Motor neuron (in vitro differentiated cells): Measurements from ENCODE around the gene KMT5C. TPM values are rescaled to one million over a fixed set of nuclear protein-coding genes. Genes with fewer than 3 reads are reported as not detected.

Source experiments
- ATAC-seq, 8 experiments: fragments of 200-7000 bp; cut with Tn5 transposase; replicated peaks in 6 of 8; 2 replicates each; pipeline ENCODE4 v1.8.0; 2021; ENCODE audit warnings: mild to moderate bottlenecking in 8 of 8, moderate library complexity in 8 of 8
- H3K27ac ChIP-seq, 2 donors: fragments of 250-450 bp; sonication (Bioruptor Pico); 2 replicates each; pipeline ENCODE4 v1.9.0; 2021; ENCODE audit warnings: antibody characterized with exemption in 2 of 2, mild to moderate bottlenecking in 2 of 2, moderate library complexity in 1 of 2
- H3K4me1 ChIP-seq, 2 donors: fragments of 250-450 bp; sonication (Bioruptor Pico); replicated peaks in 1 of 2; 2 replicates each; pipeline ENCODE4 v1.6.1; 2021; ENCODE audit warnings: antibody characterized with exemption in 2 of 2, mild to moderate bottlenecking in 2 of 2, moderate library complexity in 1 of 2
- H3K4me3 ChIP-seq, 5 donors: fragments of 250-450 bp; sonication (Bioruptor Pico); 2 replicates each; pipeline ENCODE4 v1.9.0; 2021; ENCODE audit warnings: antibody characterized with exemption in 5 of 5, mild to moderate bottlenecking in 5 of 5, moderate library complexity in 4 of 5
- WGBS, 10 experiments: fragments of 450-650 bp; shearing (Covaris generic); methylation state at CpG; one replicate each; pipeline ENCODE4 v1.0.0; 2022; 5-methylcytosine and 5-hydroxymethylcytosine counted together
- in situ Hi-C, 9 experiments: fragments of 400-800 bp; cut with MboI; loops; one replicate each; pipeline ENCODE4 v1.15.0; 2021; ENCODE audit warnings: low sequenced_read_pairs in 9 of 9, low pct_unique_long_range_greater_than_20kb in 2 of 9; ENCODE audit not compliant: unreplicated experiment in 9 of 9
- total RNA-seq, 8 experiments: library from RNA; unstranded; fragments of 300-600 nt; gene quantifications; 2 replicates each; pipeline versions ENCODE4 v1.2.3 to v1.2.4, GENCODE V29; 2022

Gene KMT5C
- total RNA-seq, 8 experiments from 2014 or later, result 8.4 to 25.1 (median 20.9) TPM

DNA sequence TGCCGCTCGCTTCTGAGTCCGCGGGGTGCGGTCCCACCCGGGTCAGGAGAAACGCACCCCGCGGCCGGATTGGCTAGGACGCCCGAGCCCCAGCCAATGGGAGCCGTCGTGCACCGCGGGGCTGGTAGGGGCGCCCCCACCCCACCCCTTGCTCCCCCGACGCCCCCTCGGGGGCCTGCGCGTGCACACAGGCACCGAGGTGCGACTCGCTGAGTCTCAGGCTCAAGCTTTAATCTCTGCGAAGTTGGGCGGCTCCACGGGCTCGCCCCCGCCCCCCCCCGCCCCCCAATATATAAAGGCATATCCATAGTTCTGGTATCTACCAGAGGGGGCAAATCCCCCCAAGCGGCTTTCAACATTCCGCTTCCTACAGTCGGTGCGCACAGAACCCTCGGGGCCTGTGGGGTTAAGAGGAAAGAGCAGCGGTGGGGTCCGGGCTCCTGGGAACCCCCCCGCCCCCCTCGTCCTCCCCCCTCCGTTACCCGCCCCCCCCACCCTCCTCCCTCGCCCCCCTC lies 15.1 kb downstream of the KMT5C start, which contains the start of gene COX6B2:
Gene COX6B2, minus strand, starts transcription at position 22 of the 515 bp plus-strand sequence. CDS start 198 bp downstream, outside the sequence.
- in situ Hi-C loops, result no loop called here
- H3K27ac ChIP-seq, result no peak within 1 kb of the TSS
- ATAC-seq, result peak in 7 of 8 experiments; percentile 5 to 41 (median 13)
- H3K4me1 ChIP-seq, result peaks cover 7 to 14% of the 10 kb centered on the region in 2 donors
- peak within 1 kb of the TSS; percentile 28 to 46 (median 38) for H3K4me3 ChIP-seq
- no CpG with 5 or more reads among the region's 43 CpGs for WGBS, 10 experiments

DNA sequence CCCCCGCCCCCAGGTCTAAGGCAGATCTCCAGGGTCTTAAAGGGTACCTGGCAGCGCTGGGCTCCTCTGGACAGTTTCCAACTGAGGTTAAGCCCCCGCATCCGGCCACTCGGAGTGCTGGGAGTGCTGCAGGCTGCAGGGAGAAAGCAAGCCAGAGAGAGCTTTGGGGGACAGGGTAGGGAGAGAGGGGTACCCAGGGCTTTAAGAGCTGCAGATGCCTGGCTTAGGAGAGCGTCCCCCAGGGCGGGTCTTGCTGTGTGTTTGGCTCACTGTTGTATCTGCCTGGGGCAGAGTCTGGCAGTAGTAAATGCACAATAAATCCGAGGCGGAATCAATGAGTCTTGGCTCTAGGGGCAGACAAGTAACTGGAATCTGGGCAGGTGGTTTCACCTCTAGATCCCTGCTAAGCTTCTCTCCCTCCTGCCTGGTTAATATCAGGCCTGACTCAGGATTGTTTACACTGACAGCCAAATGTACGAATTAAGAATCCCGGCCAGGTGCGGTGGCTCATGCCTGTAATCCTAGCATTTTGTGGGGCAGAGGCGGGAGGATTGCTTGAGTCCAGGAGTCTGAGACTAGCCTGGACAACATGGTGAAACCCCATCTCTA lies 15.6 kb downstream of the KMT5C start:
- in situ Hi-C loops, result no loop called here
- ATAC-seq, result no peak
- Histone ChIP-seq H3K27ac (no peak overlapping the region), H3K4me1 (peaks cover 7 to 14% of the 10 kb centered on the region in 2 donors), H3K4me3 (no peak overlapping the region)
- WGBS, 10 experiments, result 0 to 87% (median 40%) methylated on average over 1 to 6 of the region's 13 CpGs; no CpG with 5 or more reads in 3 of the 10 experiments

DNA sequence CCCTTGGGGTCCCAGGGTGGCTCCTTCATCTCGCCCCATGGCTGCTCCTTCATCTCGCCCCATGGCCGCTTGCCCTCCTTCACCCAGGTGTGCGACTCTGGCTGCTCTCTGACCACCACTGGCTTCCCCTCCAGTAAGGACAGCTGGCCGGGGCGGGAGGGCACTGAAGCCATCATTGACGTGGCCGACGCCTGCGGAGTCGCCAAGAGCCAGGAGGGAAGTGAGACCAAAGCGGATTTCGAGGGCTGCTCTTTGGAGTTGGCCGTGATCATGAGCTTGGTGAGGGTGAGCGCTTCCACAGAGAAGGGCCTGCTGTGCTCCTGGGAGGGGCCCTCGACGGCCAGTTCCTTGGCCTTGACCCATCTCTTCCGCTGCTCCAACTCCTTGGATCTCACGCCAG lies 18.8 kb downstream of the KMT5C start:
- ATAC-seq, result no peak
- in situ Hi-C loops, result no loop called here
- Histone ChIP-seq H3K27ac (no peak overlapping the region), H3K4me1 (peaks cover 10 to 20% of the 10 kb centered on the region in 2 donors), H3K4me3 (no peak overlapping the region)
- 59 to 86% (median 80%) methylated on average over 2 to 10 of the region's 19 CpGs; no CpG with 5 or more reads in 7 of the 10 experiments for WGBS, 10 experiments

DNA sequence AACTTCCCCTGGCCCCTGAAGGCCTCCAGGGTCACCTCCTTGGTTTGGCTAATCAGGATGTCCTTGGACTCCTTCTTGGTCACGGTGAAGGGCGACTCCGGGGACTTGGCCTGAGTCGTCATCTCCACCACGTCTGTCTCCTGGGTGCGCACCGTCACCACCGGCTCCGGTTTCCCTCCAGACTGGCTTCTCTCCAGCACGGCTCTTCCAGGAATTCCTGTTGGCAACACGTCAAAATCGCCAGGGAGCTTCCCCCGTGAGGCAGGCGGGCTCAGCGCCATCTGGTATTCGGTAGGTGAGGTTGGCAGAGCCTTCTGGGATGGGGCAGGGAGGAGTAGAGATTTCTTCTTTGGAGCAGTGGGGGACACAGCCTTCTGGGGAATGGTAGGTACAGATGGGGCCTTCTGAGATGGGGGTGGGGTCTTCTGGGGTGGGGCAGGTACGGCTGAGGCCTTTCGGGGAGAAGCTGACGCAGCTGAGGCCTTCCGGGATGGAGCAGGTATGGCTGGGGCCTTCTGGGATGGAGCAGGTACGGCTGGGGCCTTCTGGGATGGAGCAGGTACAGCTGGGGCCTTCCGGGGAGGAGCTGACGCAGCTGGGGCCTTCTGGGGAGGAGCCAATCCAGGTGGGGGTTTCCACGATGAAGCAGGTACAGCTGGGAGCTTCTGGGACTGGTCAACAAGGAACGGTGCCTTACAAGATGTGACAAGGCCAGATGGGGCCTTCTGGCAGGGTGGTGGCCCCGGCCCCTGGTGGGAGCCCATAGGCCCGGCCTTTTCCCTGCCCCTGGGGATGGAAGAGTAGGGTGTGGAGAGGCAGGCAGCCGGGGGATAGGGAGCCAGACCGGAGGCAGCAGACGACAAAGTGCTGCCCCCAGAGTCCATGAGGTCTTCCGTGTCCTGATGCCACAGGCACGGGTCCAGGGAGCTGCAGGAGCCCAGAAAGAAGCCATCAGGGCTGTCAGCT lies 19.6 kb downstream of the KMT5C start:
- in situ Hi-C loops, result no loop called here
- 20 to 100% (median 79%) methylated on average over 1 to 10 of the region's 32 CpGs; no CpG with 5 or more reads in 5 of the 10 experiments for WGBS, 10 experiments

DNA sequence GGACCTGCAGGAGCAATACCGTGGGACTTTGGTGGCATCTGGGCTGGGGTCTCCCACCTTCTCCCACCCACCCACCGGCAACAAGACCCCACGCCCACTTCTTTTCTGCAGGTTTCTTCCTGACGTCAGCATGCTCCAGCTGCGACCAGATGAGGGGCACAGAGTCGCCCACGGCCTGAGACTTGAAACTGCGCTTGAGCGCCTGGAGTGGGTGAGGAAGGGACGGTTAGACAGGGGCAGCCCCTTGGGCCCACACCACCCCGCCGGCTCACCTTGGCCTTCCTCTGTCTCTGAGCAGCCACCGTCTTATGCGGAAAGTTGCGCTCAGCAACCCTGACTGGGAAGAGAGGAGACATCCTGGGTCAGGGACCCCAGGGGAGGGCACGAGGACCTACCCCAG lies 21.2 kb downstream of the KMT5C start:
- peaks cover 10 to 14% of the 10 kb centered on the region in 2 donors for H3K4me1 ChIP-seq
- WGBS, 10 experiments, result 33 to 100% (median 69%) methylated on average over 1 to 3 of the region's 16 CpGs; no CpG with 5 or more reads in 5 of the 10 experiments
- in situ Hi-C loops, result no loop called here

More for the DNA sequence above, 19.6 kb downstream of the KMT5C start:
- no peak overlapping the region for H3K27ac ChIP-seq
- no peak for ATAC-seq
- H3K4me1 ChIP-seq, result peaks cover 10 to 19% of the 10 kb centered on the region in 2 donors
- no peak overlapping the region for H3K4me3 ChIP-seq

DNA sequence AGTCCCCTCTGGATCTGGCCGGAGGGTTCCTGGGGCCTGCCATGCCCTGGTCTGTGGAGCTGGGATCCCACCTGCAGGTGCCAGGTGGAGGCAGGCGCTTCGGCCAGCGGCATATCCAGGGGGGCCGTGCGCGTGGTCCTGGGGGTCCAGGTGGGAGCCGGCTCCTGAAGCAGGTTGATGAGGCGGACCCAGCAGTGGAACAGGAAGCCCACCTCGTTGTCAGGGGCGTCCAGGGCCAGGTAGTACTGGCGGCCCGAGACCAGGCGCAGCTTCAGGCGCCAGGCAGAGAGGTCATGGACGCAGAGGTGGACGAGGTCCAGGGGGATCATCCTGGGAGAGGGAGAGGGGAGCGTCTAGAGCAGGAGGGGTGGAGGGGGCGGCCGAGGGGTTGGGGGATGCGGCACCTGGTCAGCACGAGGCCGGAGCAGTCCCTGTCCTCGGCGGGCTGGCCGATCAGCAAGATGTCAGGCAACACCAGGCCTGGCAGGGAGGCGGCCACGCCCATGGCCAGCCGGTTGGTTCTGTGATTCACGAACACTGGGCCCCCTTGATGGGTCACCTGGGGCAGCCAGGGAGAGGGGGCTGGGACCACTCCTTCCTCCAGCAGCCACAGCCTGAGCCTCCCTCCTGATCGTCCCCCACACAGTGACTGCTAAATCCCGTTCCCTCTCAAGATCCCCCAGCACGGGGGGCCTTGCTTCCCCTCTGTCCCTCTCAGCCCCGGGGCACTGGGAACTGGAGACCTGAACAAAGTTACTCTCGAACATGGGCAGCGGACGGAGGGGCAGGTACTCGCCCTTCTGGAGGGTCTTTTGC lies 22.7 kb downstream of the KMT5C start:
- peaks cover 10 to 14% of the 10 kb centered on the region in 2 donors for H3K4me1 ChIP-seq
- no peak overlapping the region for H3K4me3 ChIP-seq
- in situ Hi-C loops, result no loop called here
- WGBS, 10 experiments, result 40 to 86% (median 80%) methylated on average over 1 to 11 of the region's 38 CpGs; no CpG with 5 or more reads in 6 of the 10 experiments
- peak in 5 of 8 experiments; percentile 2 to 22 (median 16) for ATAC-seq
- H3K27ac ChIP-seq, result no peak overlapping the region

More for the DNA sequence above, 21.2 kb downstream of the KMT5C start:
- Histone ChIP-seq H3K27ac (no peak overlapping the region), H3K4me3 (no peak overlapping the region)
- ATAC-seq, result no peak

DNA sequence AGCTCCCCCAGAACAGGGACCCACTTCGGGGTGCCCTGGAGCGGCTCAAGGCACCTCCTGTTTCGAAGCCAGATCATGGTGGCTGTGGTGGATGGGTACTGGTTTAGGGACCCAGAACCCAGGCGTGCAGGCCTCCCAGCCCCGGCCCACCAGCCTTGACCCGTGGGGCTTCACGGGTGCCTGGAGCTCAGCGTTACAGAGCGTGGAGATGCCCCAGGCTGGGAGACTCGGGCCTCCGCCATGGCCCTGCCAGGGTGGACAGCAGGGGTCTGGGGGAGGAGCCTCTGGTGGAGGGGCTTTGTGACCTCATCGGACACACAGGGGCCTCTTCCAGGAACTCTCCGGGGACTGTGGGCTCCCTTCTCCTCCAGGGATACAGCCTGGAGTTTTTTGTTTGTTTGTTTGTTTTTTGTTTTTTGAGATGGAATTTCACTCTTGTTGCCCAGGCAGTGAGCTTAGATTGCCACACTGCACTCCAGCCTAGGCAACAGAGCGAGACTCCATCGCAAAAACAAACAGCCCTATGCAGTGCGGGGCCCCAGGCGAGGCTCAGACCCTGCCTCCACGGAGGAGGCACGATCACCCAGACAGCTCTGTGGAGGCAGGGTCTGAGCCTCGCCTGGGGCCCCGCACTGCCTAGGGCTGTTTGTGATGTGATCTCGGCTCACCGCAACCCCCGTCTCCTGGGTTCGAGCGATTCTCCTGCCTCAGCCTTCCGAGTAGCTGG lies 23.5 kb downstream of the KMT5C start, which contains the start of gene GARIN5B:
Gene GARIN5B, minus strand, starts transcription at position 271 of the 727 bp plus-strand sequence. Its CDS starts 194 bp downstream, at position 77.
- peak in 5 of 8 experiments; percentile 51 to 91 (median 77) for ATAC-seq
- Histone ChIP-seq H3K27ac (no peak within 1 kb of the TSS), H3K4me1 (peaks cover 10 to 14% of the 10 kb centered on the region in 2 donors), H3K4me3 (no peak within 1 kb of the TSS)
- in situ Hi-C loops, result no loop called here
- WGBS, 10 experiments, result 71 to 89% (median 78%) methylated on average over 3 to 5 of the region's 27 CpGs; no CpG with 5 or more reads in 7 of the 10 experiments

DNA sequence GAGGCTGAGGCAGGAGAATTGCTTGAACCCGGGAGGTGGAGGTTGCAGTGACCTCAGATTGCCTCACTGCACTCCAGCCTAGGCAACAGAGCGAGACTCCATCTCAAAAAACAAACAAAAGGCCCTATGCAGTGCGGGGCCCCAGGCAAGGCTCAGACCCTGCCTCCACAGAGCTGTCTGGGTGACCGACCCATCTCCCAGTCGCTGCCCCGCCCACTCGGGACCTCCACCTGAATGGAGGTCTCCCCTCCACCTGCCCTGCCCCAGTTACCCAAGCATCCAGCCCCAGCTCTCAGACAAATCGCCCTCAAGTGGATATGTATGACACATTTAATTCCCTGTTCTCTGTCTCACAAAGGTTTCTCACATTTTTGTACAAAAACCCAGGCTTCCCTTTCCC lies 25.6 kb downstream of the KMT5C start:
- no peak overlapping the region for H3K27ac ChIP-seq

DNA sequence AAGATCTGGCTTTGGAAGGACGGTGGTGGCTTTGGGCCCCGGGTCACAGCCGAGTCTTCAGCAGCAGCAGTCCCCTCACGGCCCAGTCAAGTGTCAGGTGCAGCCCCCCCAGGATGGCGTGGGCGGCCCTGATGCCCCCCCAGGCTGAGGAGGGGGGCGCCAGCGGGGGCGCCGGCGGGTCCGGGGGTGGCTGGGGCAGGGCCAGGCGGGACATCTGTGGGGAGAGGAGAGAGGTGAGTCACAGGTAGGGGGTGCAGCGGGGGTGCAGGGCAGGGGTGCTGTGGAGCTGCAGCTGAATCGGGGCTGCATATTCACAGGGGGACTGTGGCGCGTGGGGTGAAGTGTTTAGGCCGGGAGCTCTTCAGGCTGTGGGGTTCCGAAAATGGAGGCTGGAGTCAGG lies 26.3 kb downstream of the KMT5C start:
- no CpG with 5 or more reads among the region's 19 CpGs for WGBS, 10 experiments
- ATAC-seq, result no peak

More for the DNA sequence above, 25.6 kb downstream of the KMT5C start:
- WGBS, 10 experiments, result 40 to 90% (median 80%) methylated on average over 1 to 2 of the region's 8 CpGs; no CpG with 5 or more reads in 5 of the 10 experiments
- in situ Hi-C loops, result no loop called here
- no peak overlapping the region for H3K4me3 ChIP-seq
- no peak for ATAC-seq
- H3K4me1 ChIP-seq, result peaks cover 10 to 29% of the 10 kb centered on the region in 2 donors

DNA sequence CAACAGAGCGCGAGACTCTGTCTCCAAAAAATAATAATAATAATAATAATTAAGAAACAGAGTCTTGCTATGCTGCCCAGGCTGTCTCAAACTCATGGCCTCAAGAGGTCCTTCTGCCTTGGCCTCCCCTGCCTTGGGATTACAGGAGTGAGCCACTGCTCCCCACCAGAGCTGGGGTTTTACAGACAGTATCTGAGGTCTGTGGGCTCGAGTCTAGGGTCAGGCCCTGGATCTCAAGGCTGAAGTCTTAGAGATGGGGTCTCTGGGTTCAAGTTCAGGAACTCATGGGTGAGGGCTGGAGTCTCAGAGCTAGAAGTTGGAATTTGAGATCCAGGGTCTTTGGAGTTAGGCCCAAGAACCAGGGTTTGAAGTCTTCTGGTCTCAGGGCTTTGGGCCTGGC lies 27.1 kb downstream of the KMT5C start:
- in situ Hi-C loops, result no loop called here
- Histone ChIP-seq H3K4me3 (no peak overlapping the region), H3K27ac (no peak overlapping the region), H3K4me1 (peaks cover 13 to 38% of the 10 kb centered on the region in 2 donors)
- no peak for ATAC-seq
- WGBS, 10 experiments, result 80 to 95% (median 90%) methylated on average over 1 to 3 of the region's 3 CpGs; no CpG with 5 or more reads in 7 of the 10 experiments

More for the DNA sequence above, 26.3 kb downstream of the KMT5C start:
- H3K4me1 ChIP-seq, result peaks cover 13 to 35% of the 10 kb centered on the region in 2 donors
- no peak overlapping the region for H3K4me3 ChIP-seq
- H3K27ac ChIP-seq, result no peak overlapping the region
- in situ Hi-C loops, result no loop called here

DNA sequence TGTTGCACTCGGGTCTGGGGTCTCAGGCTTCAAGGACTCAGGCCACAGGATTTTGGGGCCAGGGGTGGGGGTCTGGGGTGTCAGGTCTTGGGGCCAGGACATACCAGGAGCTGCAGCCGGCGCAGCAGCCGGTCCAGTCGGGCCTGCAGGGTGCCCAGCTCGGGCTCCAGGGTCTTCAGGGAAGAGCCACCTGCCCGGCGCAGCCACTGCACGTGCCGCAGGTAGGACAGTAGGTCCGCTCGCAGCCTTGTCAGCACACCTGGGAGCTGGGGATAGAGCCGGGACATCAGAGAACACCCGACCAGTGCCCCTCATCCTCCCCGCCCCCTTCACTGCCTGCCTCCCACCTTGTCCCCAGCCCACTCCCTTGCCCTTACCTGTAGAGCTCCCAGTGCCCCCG lies 28.4 kb downstream of the KMT5C start:
- WGBS, 10 experiments, result no CpG with 5 or more reads among the region's 16 CpGs
- no peak overlapping the region for H3K27ac ChIP-seq
- peaks cover 13 to 38% of the 10 kb centered on the region in 2 donors for H3K4me1 ChIP-seq
- in situ Hi-C loops, result no loop called here
- H3K4me3 ChIP-seq, result no peak overlapping the region
- ATAC-seq, result no peak
